ENCODE measurements around the gene MEPE.

DNA sequence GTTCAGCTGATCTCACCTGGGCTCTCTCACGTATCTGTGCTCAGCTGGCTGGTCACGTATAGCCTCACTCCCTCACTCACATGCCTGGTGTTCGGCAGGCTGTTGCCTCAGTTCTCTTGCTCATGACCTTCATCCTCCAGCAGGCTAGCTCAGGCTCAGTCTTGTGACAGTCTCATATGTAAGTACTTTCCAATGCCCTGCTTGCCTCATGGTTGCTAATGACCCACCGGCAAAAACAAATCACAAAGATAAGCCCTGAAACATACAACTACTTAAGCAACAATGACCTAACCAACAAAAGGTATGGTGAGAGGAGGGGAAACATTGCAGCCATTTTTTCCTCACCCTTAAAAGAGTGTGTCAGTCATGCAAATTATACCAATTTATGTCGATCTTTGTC, 25.0 kb downstream of the MEPE start:
- TF ChIP-seq EZH2phosphoT487 (IDR thresholded peaks at IDR 0.05; ENCODE audit: insufficient read depth, low read depth) = no peak
- TF ChIP-seq EZH2 (IDR thresholded peaks at IDR 0.05; ENCODE audit: insufficient read depth, poor library complexity, severe bottlenecking) = no peak

Data from GM23248 (cell line).